MV-4-11 (cell line): ENCODE results near the gene WDR31.

ENCODE experiments used
- DNase-seq: peaks from one replicate; lab custom pipeline; 2025; lab: John Stamatoyannopoulos, UW

WDR31 gene

GRCh38 chr9:113341712-113342410, 1.8 kb upstream of the WDR31 start:
- peak; percentile 34 for DNase-seq

DNA sequence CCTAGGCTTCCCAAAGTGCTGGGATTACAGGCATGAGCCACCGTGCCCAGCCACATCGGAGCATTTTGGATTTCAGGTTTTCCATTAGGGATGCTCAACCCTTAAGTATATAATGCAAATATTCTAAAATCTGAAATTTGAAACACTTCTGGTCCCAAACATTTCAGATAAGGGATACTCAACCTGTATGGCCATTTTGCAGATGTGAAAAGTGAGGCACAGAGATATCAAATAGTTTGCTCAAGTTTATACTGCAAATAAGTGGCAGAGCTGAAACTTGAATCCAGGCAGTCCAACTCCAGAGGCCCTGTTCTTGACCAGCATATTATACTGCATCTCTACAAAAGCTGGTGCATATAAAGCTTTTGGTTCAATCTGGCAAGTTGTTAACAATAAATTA, 2.4 kb downstream of the WDR31 start:
- DNase-seq, result no peak

- no peak for DNase-seq
Measured at GRCh38 chr9:113331780-113332179, 8.3 kb downstream of the WDR31 start.

DNA sequence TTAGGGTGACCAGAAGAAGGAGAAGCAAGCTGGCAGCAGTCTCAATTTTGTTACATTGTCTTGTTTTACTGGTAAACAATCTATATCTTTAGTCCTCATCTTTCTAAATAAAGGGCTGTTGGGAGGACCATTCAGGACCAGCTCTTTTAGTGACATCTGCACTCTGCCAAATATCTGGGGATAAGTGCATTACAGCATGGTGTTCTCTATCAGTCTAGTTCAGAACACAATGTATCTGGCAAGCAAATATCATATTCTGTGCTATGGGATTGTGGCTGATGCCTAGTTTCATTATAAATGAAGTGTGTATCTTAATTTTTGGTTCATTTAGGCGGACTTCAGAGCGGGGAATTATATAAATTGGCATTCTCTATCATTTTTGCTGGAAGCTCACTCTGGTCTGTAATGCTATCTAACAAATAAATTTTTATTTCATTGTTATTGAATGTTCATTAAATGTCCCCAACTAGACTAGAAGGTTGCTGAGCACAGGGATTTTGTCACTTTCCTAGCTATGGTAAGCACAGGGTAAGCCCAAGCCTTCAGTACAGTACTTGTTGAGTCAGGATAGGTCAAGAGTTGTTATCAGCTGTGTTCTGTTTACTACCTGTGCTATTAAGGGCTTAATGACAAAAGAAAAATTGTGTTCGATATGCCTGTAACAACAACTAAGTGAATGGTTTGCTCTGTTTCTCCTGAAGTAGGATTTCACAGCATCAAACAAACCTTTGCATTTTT, 11.9 kb downstream of the WDR31 start:
- DNase-seq, result no peak

DNA sequence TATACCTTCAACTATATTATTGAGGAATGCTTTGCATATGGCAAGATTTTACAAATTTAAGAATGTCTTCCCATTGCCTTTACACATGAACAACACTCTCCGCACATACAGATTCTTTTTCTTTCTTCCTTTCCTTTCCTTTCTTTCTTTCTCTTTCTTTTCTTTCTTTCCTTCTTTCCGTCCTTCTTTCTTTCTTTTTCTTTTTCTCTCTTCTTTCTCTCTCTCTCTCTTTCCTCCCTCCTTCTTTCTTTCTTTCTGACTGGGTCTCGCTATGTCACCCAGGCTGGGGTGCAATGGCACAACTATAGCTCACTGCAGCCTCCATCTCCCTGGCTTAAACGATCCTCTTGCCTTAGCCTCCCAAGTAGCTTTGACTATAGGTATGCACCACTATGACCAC, 13.8 kb downstream of the WDR31 start:
- no peak for DNase-seq

GRCh38 chr9:113322671-113323070, 17.4 kb downstream of the WDR31 start:
- no peak for DNase-seq

DNA sequence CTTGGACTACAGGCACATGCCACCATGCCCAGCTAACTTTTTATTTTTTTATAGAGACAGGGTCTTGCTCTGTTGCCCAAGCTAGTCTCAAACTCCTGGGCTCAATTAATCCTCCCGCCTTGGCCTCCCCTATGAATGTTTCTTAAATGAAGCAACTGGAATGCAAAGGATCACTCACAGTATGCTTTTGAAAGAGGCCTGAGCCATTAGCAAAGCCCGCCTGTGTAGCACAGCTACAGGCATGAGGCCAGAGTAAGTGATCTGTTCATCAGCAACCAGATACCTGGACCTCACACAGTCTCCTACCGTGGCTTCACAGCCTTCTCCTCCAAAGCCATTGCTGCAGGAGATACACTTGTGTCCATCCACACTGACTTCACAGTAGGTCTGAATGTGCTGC, 20.0 kb downstream of the WDR31 start:
- DNase-seq, result no peak

GRCh38 chr9:113319054-113319453, 21.0 kb downstream of the WDR31 start:
- DNase-seq, result no peak

GRCh38 chr9:113317777-113318176, 22.3 kb downstream of the WDR31 start:
- no peak for DNase-seq

DNA sequence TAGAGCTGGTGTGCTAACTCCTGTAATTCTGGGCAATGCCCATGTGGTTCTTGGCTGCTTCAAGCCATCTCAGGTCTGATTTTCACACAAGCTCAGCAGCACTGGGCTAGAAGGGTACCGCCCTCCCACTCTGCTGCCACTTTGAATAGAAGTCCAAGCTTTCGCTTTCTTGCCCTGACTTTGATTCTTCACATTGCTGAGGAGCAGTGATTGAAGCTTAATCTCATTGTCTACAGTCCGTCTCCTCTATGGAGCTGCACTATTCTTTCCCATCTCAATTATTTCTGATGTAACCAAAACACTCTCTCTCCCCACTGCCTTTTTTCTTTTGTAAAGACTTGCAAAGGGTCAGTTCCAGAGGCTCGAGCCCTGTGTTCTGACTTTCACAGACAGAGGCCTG, 24.0 kb downstream of the WDR31 start:
- no peak for DNase-seq

- DNase-seq, result no peak
Measured at GRCh38 chr9:113315231-113315630, 24.8 kb downstream of the WDR31 start.

- no peak for DNase-seq
Measured at GRCh38 chr9:113313261-113313660, 26.8 kb downstream of the WDR31 start.

DNA sequence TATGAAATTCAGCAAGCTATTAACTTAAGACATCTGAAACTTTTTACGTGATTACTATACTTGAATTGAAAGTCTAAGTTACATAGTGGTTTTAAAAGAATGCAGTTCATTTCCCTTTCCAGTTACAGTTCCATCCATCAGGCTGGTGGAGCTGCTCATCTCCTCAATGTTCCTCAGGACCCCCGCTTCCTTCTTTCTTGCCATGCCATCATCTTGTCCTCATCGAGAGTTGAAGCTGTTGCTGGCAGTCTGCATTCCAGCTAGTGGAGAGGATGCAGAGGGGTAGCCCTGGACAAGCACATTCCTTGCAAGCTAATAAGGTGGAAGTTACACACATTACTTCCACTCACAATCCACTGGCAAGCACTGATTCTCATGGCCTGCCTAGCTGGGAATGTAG, 28.1 kb downstream of the WDR31 start:
- no peak for DNase-seq

DNA sequence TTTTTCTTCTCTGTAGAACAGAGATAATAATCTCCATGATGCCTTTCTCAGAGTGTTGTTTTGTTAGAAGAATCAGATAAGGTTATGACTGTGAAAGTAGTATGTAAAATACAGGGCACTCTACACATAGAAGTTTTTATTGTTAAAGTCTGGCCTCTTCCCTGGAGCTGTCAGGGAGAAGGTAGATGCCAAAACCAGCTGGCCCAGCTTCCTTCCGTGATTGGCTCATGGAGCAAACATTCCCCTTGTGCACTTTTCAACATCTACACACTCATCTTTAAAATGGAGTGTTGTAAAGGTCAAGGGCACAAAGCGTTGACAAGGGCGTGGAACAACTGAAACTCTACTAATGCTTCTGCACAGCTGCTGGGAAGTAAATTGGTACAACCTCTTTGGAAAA, 29.5 kb downstream of the WDR31 start:
- DNase-seq, result no peak

DNA sequence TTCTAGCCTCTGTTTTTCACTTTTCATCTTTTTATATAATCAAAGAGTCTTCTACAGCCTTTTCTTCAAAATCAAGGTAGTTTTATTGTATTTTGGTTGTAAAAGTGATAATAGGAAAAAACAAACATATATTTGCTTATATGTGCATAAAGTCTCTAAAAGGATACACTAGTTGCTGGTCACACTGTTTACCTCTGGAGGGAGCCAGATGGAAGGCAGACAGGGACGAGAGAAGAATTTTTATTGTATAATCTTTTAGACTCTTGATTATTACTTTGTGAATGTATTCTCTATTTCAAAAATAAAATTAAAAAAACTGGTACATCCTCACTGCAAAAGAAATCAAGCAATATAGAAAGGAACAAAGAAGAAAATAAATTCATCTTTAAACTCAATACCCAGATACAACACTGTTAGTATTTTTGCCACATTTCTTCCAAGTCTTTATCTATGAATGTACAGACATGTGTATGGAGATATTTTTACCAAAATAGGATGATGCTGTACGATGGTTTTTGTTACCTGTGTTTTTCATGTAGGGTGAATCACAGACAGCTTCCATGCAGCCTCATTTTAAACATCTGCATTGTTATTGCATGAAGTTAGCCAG, 30.8 kb downstream of the WDR31 start:
- DNase-seq, result peak; percentile 41

GRCh38 chr9:113307396-113307975, 32.6 kb downstream of the WDR31 start:
- no peak for DNase-seq

DNA sequence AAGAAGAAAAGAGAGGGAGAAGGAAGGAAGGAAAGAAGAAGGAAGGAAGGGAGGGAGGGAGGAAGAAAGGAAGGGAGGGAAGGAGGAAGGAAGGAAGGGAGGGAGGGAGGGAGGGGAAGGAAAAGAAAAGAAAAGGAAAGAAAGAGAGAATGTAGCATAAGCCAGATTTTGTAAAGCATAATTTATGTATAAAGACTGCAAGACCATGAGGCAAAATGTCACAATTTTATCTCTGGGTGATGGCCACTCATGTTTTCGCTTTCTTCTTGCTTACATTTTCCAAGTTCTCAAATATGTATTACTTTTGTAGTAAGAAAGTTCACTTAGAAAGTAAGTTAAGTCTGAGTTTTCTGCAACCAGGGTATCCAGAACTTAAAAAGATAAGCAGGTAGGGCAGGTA, 33.5 kb downstream of the WDR31 start:
- DNase-seq, result no peak

DNA sequence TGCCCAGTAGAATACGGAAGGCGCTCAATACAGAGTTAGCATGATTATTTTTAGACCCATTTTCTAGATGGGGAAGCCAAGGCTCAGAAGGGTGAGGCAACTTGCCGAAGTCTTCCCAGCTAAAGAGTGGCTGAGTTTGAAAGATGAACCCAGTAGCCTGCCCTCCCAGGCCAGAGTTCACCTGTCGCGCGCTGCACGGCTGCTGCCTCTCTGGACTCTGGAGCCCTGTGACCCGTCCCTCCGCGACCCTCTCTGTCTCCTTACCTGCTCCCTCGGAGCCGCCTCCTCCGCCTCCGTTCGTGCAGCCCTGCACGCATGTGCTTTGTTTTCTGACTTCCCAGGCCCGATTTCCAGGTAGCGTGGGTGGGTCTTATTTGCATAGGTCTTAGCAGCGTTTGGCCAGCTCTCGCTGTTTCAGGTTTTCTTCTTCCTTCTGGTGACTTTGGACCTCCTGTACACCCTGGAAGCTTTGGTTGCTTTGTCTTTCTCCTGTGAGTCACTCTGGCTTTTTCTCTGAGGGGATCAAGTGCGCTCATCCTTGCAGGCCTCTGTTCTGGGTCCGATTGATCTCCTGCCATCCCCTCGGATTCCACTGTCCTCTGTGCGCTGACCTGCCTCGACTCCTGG, 37.2 kb downstream of the WDR31 start, which contains the start of gene RNF183:
Gene RNF183 (minus strand): TSS at position 585 of the 627 bp plus-strand sequence. CDS start 5,192 bp downstream, outside the sequence.
- DNase-seq, result no peak

GRCh38 chr9:113301548-113301947, 38.5 kb downstream of the WDR31 start:
- no peak for DNase-seq

GRCh38 chr9:113299800-113300292, 40.2 kb downstream of the WDR31 start:
- DNase-seq, result peak; percentile 88

DNA sequence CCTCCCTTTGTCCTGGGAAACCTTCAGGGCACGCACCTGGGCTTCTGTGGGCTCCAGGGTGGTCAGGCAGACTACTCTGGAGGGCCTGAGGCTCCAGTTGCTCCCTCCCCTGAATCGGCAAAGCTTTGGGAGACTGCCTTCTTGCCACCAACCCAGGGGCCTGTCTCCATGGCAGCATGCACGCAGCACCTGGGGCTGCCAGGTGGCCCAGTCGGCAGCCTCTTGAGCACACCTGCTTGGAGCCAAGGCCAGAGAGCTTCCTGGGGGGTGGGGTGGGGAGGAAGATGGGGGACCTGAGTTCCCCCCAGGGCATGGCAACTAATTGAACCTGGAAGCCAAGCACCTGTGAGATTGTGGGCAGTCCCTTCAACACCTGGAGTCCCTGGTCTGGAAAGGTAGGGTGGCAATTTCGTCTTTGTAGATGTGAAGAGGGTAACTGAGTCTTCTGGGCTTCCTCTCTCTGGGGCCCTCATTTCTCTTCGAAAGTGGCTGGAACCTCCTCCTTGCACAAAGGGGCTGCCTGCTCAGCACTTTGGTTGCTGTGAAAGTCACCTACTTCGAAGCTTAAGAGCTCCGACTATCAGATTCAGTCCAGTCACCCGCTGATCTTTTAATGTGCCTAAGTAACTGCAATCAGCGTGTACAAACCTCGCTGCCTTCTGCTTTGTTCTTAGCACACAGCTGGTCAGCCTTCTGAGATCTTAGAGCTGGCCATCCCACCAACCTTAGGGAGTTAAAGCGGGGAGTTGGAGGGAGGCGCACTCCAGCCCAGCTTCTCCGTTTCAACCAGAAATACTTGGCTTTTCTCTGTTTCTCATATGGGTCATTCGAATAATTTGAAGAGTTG, 40.9 kb downstream of the WDR31 start:
- no peak for DNase-seq
